A549 (cell line): ENCODE measurements around the gene BSPH1. TPM values are rescaled to one million over a fixed set of nuclear protein-coding genes. Genes with fewer than 3 reads are reported as not detected.

Experiments
- polyA plus RNA-seq, 4 experiments: library from polyadenylated mRNA; depleted of rRNA in 3 of 4; stranded (reverse); fragments of >200 nt; fragmentation: RNase III in 1 of 4; extraction: RNeasy Plus Mini Kit Qiagen cat#74134 plus additional on column Dnase treatment in 1 of 4; gene quantifications; 2 replicates in 3 of 4; 3 replicates in 1 of 4; pipeline ENCODE4 v1.2.3, GENCODE V29; 2011 to 2017

BSPH1 gene
- polyA plus RNA-seq, 2 of the 4 experiments (the other 2 are of a cell fraction): not detected

Other genes starting within 250 kb of the BSPH1 start
- gene NOP53, start 246.6 kb downstream of the BSPH1 start, polyA plus RNA-seq (2011; rRNA removed): 169 and 182 TPM in 2 replicates
- 134 to 153 TPM (median 135 TPM) in 3 replicates for gene NOP53, start 246.6 kb downstream of the BSPH1 start, polyA plus RNA-seq (2017; fragmentation: RNase III; extraction: RNeasy Plus Mini Kit Qiagen cat#74134 plus additional on column Dnase treatment)
- 114 and 157 TPM in 2 replicates for gene SELENOW, start 213.5 kb downstream of the BSPH1 start, polyA plus RNA-seq (2011; rRNA removed)
- gene SELENOW, start 213.5 kb downstream of the BSPH1 start, polyA plus RNA-seq (2017; fragmentation: RNase III; extraction: RNeasy Plus Mini Kit Qiagen cat#74134 plus additional on column Dnase treatment): 145 to 155 TPM (median 152 TPM) in 3 replicates
- not detected in 2 replicates for gene TPRX1, start 187.6 kb downstream of the BSPH1 start, polyA plus RNA-seq (2011; rRNA removed)
- 0.04 TPM in 1 of 3 replicates, not detected in the others for gene TPRX1, start 187.6 kb downstream of the BSPH1 start, polyA plus RNA-seq (2017; fragmentation: RNase III; extraction: RNeasy Plus Mini Kit Qiagen cat#74134 plus additional on column Dnase treatment)
- gene CRX, start 170.2 kb downstream of the BSPH1 start, polyA plus RNA-seq (2011; rRNA removed): not detected in 2 replicates
- not detected in 3 replicates for gene CRX, start 170.2 kb downstream of the BSPH1 start, polyA plus RNA-seq (2017; fragmentation: RNase III; extraction: RNeasy Plus Mini Kit Qiagen cat#74134 plus additional on column Dnase treatment)
- not detected in 2 replicates for gene TPRX2, start 132.9 kb downstream of the BSPH1 start, polyA plus RNA-seq (2011; rRNA removed)
- gene TPRX2, start 132.9 kb downstream of the BSPH1 start, polyA plus RNA-seq (2017; fragmentation: RNase III; extraction: RNeasy Plus Mini Kit Qiagen cat#74134 plus additional on column Dnase treatment): not detected in 3 replicates
- gene SULT2A1, start 105.9 kb downstream of the BSPH1 start, polyA plus RNA-seq (2011; rRNA removed): not detected in 2 replicates
- not detected in 3 replicates for gene SULT2A1, start 105.9 kb downstream of the BSPH1 start, polyA plus RNA-seq (2017; fragmentation: RNase III; extraction: RNeasy Plus Mini Kit Qiagen cat#74134 plus additional on column Dnase treatment)
- not detected in 2 replicates for gene ELSPBP1, start 2.5 kb upstream of the BSPH1 start, polyA plus RNA-seq (2011; rRNA removed)
- not detected in 3 replicates for gene ELSPBP1, start 2.5 kb upstream of the BSPH1 start, polyA plus RNA-seq (2017; fragmentation: RNase III; extraction: RNeasy Plus Mini Kit Qiagen cat#74134 plus additional on column Dnase treatment)
- gene CABP5, start 51.9 kb upstream of the BSPH1 start, polyA plus RNA-seq (2011; rRNA removed): not detected in 2 replicates
- not detected in 3 replicates for gene CABP5, start 51.9 kb upstream of the BSPH1 start, polyA plus RNA-seq (2017; fragmentation: RNase III; extraction: RNeasy Plus Mini Kit Qiagen cat#74134 plus additional on column Dnase treatment)
- 2.1 and 2.8 TPM in 2 replicates for gene PLA2G4C, start 118.6 kb upstream of the BSPH1 start, polyA plus RNA-seq (2011; rRNA removed)
- gene PLA2G4C, start 118.6 kb upstream of the BSPH1 start, polyA plus RNA-seq (2017; fragmentation: RNase III; extraction: RNeasy Plus Mini Kit Qiagen cat#74134 plus additional on column Dnase treatment): 1.4 to 3.7 TPM (median 2.6 TPM) in 3 replicates
- 41.2 and 54.9 TPM in 2 replicates for gene LIG1, start 178.2 kb upstream of the BSPH1 start, polyA plus RNA-seq (2011; rRNA removed)
- gene LIG1, start 178.2 kb upstream of the BSPH1 start, polyA plus RNA-seq (2017; fragmentation: RNase III; extraction: RNeasy Plus Mini Kit Qiagen cat#74134 plus additional on column Dnase treatment): 88.8 to 106 TPM (median 101 TPM) in 3 replicates
- 0.97 and 1.2 TPM in 2 replicates for gene ZSWIM9, start 178.5 kb upstream of the BSPH1 start, polyA plus RNA-seq (2011; rRNA removed)
- gene ZSWIM9, start 178.5 kb upstream of the BSPH1 start, polyA plus RNA-seq (2017; fragmentation: RNase III; extraction: RNeasy Plus Mini Kit Qiagen cat#74134 plus additional on column Dnase treatment): 11.7 to 15.9 TPM (median 13.4 TPM) in 3 replicates